BJ (cell line): ENCODE results near the gene GET3. TPM values are rescaled to one million over a fixed set of nuclear protein-coding genes. Genes with fewer than 3 reads are reported as not detected.

ENCODE experiments used
- CTCF ChIA-PET: fragments of 350-600 bp; formaldehyde crosslinking; extraction: SDS; loops from one replicate; lab custom pipeline; 2021; ENCODE audit warnings: antibody characterized with exemption, inconsistent platforms; lab: Yijun Ruan, JAX
- POLR2A ChIA-PET: fragments of 300-600 bp; sonication (Branson Sonifier 250); formaldehyde crosslinking; extraction: SDS; loops from one replicate; lab custom pipeline; 2021; ENCODE audit warnings: antibody characterized with exemption; lab: Charles Lee
- DNase-seq: peaks from one replicate; pipeline ENCODE4 v3.0.0-alpha.2; 2011; ENCODE audit warnings: low read depth
- H3K27me3 ChIP-seq: 2 replicates; pipeline ENCODE4 v1.6.0; 2011; ENCODE audit warnings: low read length; ENCODE audit not compliant: control insufficient read depth, insufficient read depth
- H3K36me3 ChIP-seq: 2 replicates; pipeline ENCODE4 v1.5.1; 2011; ENCODE audit warnings: low read length; ENCODE audit not compliant: control insufficient read depth, insufficient read depth
- H3K4me3 ChIP-seq: 2 replicates; pipeline ENCODE4 v1.5.1; 2011; ENCODE audit warnings: low read depth, mild to moderate bottlenecking, control low read depth, low read length
- polyA plus RNA-seq: library from polyadenylated mRNA; depleted of rRNA; stranded (reverse); fragments of >200 nt; gene quantifications from 2 replicates; pipeline ENCODE4 v1.2.3, GENCODE V29; 2011
- TF ChIP-seq, protein P1 (sequence below): IDR thresholded peaks from 2 replicates; pipeline ENCODE4 v1.5.1; 2011; ENCODE audit warnings: low read depth, mild to moderate bottlenecking, control low read depth, inconsistent platforms, low read length, moderate library complexity; ENCODE audit not compliant: insufficient read depth

The GET3 gene
- polyA plus RNA-seq, 1 experiment = 250 TPM

DNA sequence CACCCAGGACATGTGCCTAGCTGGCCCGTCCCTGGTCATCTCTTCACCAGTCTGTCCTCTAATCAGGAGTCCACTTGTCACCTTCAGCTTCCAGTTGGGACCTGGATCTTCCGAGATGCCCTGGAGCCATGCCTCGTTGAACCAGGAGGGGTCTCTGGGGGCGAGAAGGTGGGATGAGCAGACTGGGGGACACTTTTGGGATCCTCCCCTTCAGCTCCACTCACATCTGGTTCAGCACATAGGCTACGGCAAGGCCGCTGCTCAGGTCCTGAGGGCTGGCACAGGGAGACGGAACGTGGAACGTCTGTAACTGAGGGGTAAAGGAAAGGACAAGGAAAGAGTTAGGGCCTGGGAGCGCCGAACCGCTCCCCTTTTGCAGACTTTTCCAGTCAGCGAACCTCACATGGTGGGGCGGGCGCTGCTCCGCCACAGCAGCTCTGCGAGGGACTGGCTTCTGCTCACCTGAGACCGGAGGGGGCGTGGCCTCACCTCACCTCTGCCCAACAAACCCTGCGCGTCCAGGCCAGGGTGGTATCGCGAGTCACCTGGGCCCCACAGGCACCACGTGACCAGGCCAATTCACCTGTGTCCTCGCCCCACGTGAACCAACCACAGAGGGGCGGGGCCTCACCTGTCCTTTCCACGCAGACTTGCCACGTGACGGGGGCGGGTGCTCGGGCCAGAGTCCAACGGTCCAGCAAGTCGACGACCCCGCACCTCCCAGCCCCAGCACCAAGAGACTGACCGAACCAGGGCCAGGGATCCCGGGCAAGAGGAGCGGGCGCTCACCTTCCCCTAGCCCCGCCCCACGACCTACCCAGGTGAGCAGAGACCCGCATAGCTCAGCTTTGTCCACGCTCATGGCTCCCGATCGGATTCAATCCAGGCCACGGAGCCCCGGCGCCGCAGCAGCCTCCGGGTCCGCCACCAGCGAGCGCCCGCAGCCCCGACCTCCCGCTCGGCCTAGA is 37.6 kb downstream of the GET3 start, which contains the start of gene HOOK2:
Gene HOOK2, minus strand, starts transcription at position 965 of the 968 bp plus-strand sequence. Its CDS starts 103 bp downstream, at position 862.
- TF ChIP-seq, protein P1, sequence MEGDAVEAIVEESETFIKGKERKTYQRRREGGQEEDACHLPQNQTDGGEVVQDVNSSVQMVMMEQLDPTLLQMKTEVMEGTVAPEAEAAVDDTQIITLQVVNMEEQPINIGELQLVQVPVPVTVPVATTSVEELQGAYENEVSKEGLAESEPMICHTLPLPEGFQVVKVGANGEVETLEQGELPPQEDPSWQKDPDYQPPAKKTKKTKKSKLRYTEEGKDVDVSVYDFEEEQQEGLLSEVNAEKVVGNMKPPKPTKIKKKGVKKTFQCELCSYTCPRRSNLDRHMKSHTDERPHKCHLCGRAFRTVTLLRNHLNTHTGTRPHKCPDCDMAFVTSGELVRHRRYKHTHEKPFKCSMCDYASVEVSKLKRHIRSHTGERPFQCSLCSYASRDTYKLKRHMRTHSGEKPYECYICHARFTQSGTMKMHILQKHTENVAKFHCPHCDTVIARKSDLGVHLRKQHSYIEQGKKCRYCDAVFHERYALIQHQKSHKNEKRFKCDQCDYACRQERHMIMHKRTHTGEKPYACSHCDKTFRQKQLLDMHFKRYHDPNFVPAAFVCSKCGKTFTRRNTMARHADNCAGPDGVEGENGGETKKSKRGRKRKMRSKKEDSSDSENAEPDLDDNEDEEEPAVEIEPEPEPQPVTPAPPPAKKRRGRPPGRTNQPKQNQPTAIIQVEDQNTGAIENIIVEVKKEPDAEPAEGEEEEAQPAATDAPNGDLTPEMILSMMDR = no peak
- POLR2A ChIA-PET = no interaction called here
- Histone ChIP-seq H3K4me3 (peak within 1 kb of the TSS; percentile 86), H3K36me3 (peaks cover 2% of the 10 kb centered on the region), H3K27me3 (no peaks in the 10 kb centered on the region)
- no peak for DNase-seq
- CTCF ChIA-PET = interaction anchor here (1.3 to 28.6 kb wide), 7 partner anchors 9 to 75 kb away, joined by 4 to 874 read pairs (median 20); partner anchors contain the start of genes JUNB, PRDX2, RNASEH2A and THSD8

DNA sequence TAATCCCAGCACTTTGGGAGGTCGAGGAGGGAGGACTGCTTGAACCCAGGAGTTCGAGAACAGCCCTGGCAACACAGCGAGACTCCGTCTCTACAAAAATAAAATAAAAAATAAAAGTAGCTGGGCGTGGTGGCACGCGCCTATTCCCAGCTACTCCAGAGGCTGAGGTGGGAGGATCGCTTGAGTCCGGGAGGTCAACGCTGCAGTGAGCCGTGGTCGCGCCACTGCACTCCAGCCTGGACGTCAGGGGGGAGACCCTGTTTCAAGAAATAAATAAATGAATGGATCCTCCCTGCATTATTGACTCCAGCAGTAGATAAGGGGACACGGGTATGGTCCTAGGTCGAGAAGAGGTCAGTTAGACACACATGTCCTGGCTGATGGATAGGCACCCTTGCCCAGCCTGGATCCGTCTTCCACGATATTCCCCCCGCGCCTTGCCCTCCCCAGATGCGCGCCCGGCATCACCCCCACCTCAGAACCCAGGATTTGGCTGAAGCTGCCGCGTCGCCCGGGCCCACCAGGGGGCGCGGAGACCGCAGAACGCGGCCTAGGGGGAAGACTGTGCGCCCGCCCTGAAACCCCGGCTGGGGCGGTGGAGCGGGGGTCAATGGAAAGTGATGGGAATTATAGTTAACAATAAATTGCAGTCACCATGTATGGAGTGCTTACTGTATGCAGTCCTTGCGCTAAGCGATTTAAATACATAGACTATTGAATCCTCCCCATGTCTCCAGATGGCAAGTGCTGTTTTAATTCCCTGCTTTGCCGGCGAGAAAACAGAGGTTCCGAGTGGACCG is 40.1 kb downstream of the GET3 start:
- H3K27me3 ChIP-seq = no peaks in the 10 kb centered on the region
- POLR2A ChIA-PET = interaction anchor here (1.4 to 2.8 kb wide), 2 partner anchors 11 to 15 kb away, joined by 4 to 16 read pairs; partner anchors contain the start of gene JUNB
- CTCF ChIA-PET = interaction anchor here (0.9 to 28.6 kb wide), 11 partner anchors 11 to 186 kb away, joined by 3 to 874 read pairs (median 11); partner anchors contain the start of genes JUNB, PRDX2, RNASEH2A and RTBDN
- DNase-seq = no peak
- TF ChIP-seq, protein P1 = peak; percentile 99
- H3K36me3 ChIP-seq = no peaks in the 10 kb centered on the region
- H3K4me3 ChIP-seq = peak overlapping the region; percentile 65

GRCh38 chr19:12778017-12778904 is 41.0 kb downstream of the GET3 start:
- no peak for DNase-seq
- no peaks in the 10 kb centered on the region for H3K36me3 ChIP-seq
- ChIA-PET POLR2A (interaction anchor here (0.6 to 2.8 kb wide), 3 partner anchors 10 to 113 kb away, joined by 3 to 16 read pairs (median 4); partner anchors contain the start of genes GCDH and JUNB), CTCF (interaction anchor here (1.0 to 28.6 kb wide), 10 partner anchors 10 to 186 kb away, joined by 3 to 874 read pairs (median 18); partner anchors contain the start of genes JUNB, PRDX2, RNASEH2A and RTBDN)
- TF ChIP-seq, protein P1 = no peak
- peak overlapping the region; percentile 65 for H3K4me3 ChIP-seq
- no peaks in the 10 kb centered on the region for H3K27me3 ChIP-seq

DNA sequence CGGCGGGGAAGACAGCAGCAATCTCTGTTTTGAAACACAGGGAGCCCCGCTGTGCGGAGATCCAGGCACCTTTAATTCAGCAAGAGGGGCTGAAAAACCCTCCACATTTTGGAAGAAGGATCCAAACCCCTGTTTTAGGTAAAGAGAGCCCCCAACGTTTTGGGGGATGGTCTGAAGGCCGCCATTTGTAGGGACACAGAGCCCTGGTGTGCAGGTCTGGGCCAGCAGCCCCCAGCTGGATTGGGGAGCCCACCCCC is 41.5 kb downstream of the GET3 start:
- Histone ChIP-seq H3K27me3 (no peaks in the 10 kb centered on the region), H3K4me3 (peak overlapping the region; percentile 65), H3K36me3 (no peaks in the 10 kb centered on the region)
- DNase-seq = no peak
- CTCF ChIA-PET = interaction anchor here (1.0 to 28.6 kb wide), 7 partner anchors 9 to 69 kb away, joined by 4 to 874 read pairs (median 28); partner anchors contain the start of genes JUNB, PRDX2, RNASEH2A and THSD8
- POLR2A ChIA-PET = interaction anchor here (0.6 to 2.8 kb wide), 3 partner anchors 9 to 112 kb away, joined by 3 to 16 read pairs (median 4); partner anchors contain the start of genes GCDH and JUNB
- TF ChIP-seq, protein P1 = no peak
